UCSD-AML1 (cell line): Measurements from ENCODE around the gene GCSAML.

Source experiments
- DNase-seq: peaks from one replicate; lab custom pipeline; 2025; ENCODE audit not compliant: unreplicated experiment; lab: John Stamatoyannopoulos, UW

Gene GCSAML

GRCh38 chr1:247574236-247574635, 25.3 kb downstream of the GCSAML start:
- no peak for DNase-seq

- DNase-seq, result no peak
These were observed 25.7 kb downstream of the GCSAML start for GRCh38 chr1:247574664-247575063.

DNA sequence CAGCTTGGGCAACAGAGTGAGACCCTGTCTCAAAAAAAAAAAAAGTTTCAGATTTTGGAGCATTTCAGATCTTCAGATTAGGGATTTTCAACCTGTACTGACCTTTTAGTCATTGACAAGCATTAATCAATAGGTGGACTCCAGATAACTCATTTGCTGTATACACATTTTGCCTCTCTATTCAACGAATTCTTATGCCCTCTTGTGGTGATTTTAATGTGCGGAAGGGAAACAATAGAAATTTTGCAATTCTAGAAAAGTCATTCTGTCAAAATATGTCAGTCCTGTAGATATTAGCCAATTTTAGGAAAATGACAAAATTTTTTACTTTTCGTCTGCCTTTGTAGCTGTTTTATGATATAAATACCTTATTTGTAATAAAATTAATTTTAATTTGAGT, 27.6 kb downstream of the GCSAML start:
- DNase-seq, result no peak

GRCh38 chr1:247578946-247579460, 30.1 kb downstream of the GCSAML start:
- DNase-seq, result no peak

DNA sequence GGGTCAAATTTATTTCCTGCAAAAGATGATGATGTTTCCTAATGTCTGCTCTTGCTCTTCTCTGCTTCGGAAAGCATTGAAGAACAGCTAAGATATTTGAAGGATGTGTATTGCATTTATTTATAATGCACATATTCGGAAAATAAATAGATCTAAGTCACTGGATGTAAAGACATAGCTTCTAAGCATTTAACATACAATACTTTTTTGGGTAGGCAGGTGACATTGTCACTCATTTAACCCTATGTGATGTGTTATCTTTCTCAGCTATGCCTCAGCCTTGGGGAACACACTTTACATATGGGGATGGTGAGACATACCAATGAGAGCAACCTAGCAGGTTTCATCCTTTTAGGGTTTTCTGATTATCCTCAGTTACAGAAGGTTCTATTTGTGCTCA, 39.1 kb downstream of the GCSAML start, which contains the start of gene OR2G2:
Gene OR2G2 (plus strand): TSS at position 301 of the 400 bp plus-strand sequence. CDS start 0 bp downstream, at position 301.
- no peak for DNase-seq

- DNase-seq, result no peak
These were observed 56.4 kb downstream of the GCSAML start, which contains the start of gene OR2G3 for GRCh38 chr1:247605286-247605685. TSS of gene OR2G3 (plus strand) at chr1:247605586. CDS start at chr1:247605586, 0 bp downstream.

GRCh38 chr1:247613405-247613804, 64.5 kb downstream of the GCSAML start:
- DNase-seq, result no peak

DNA sequence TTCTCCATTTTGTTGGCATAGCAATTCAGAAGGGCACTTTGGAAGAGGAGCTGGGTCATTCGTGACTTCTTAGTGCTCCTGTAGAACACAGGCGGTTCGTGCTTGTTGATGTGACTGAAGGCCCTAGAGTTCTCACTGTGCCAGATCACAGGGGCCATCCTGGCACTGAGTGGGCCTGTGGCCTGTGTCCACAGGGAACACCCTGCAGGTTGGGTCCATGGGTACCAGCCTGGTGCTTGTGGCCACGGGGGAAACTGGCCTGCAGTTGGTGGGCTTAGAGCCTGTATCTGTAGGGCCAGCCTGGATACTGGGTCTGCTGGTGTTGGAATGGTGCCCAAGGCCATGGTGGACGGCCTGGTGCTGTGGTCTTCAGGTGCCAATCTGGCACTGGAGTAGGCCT, 65.7 kb downstream of the GCSAML start:
- DNase-seq, result no peak
